Adrenal gland (tissue), 12 donors: ENCODE measurements around the gene OR1C1. TPM values are rescaled to one million over a fixed set of nuclear protein-coding genes. Genes with fewer than 3 reads are reported as not detected.
"Not testable (repeated sequence)": the region's sequence is repeated elsewhere in the genome, so short reads cannot be mapped to it uniquely, and the experiment has no call there.

ENCODE experiments used
- DNase-seq, 7 donors: peaks; one replicate each; pipeline ENCODE4 v3.0.0-alpha.2; 2019 to 2020
- H3K27ac ChIP-seq, 5 donors: fragments of 200-600 bp; sonication (generic) in 4 of 5; 1 replicate in 3 of 5; 2 replicates in 2 of 5; pipeline versions ENCODE4 v1.5.1 to v1.8.0; 2016 to 2020; ENCODE audit warnings: mild to moderate bottlenecking in 1 of 5
- H3K27me3 ChIP-seq: fragments of 200-600 bp; 2 replicates; pipeline ENCODE4 v1.8.0; 2021
- H3K36me3 ChIP-seq, 2 donors: fragments of 200-600 bp; replicated peaks in 1 of 2; 1 replicate in 1 of 2; 2 replicates in 1 of 2; pipeline versions ENCODE4 v1.5.1 to v1.8.0; 2018 to 2022
- H3K4me1 ChIP-seq, 2 donors: fragments of 200-600 bp; replicated peaks in 1 of 2; 1 replicate in 1 of 2; 2 replicates in 1 of 2; pipeline versions ENCODE4 v1.5.1 to v1.8.0; 2018 to 2021
- H3K4me3 ChIP-seq, 4 donors: fragments of 200-600 bp; sonication (generic) in 3 of 4; one replicate each; pipeline ENCODE4 v1.5.1; 2016 to 2018
- H3K9me3 ChIP-seq, 3 donors: fragments of 200-600 bp; sonication (generic) in 1 of 3; replicated peaks in 1 of 3; 1 replicate in 2 of 3; 2 replicates in 1 of 3; pipeline versions ENCODE4 v1.5.1 to v1.8.0; 2016 to 2021
- CTCF ChIP-seq, 6 experiments: fragments of 450-650 bp in 4 of 6; fragments of 200-600 bp in 2 of 6; sonication (generic) in 1 of 6; IDR thresholded peaks; 1 replicate in 5 of 6; 2 replicates in 1 of 6; pipeline versions ENCODE4 v1.5.1 to v1.8.0; 2016 to 2021; ENCODE audit warnings: antibody characterized with exemption in 6 of 6, mild to moderate bottlenecking in 2 of 6, moderate library complexity in 1 of 6
- POLR2A ChIP-seq, 2 donors: fragments of 450-650 bp; IDR thresholded peaks; one replicate each; pipeline ENCODE4 v1.6.1; 2017; ENCODE audit warnings: antibody characterized with exemption in 2 of 2, mild to moderate bottlenecking in 2 of 2, moderate library complexity in 1 of 2
- whole genome bisulfite sequencing, 4 donors: extraction: QIAGEN DNeasy Blood & Tissue Kit in 2 of 4; methylation state at CpG; one replicate each; pipeline versions ENCODE4 v1.1.5 to v1.1.7; 2013 to 2017; 5-methylcytosine and 5-hydroxymethylcytosine counted together
- intact Hi-C, 2 donors: fragments of 100-400 bp; cut with DNase I; formaldehyde crosslinking; loops; one replicate each; pipeline versions ENCODE4 v1.14.1 to v1.15.0; 2022 to 2023
- polyA plus RNA-seq, 3 donors: library from polyadenylated mRNA; stranded (reverse); fragments of 200-250 nt in 2 of 3; fragments of 350-450 nt in 1 of 3; fragmentation: Illumina TruSeq in 1 of 3; extraction: RNeasy Lipid Tissue Mini Kit (QIAGEN cat#74804) in 1 of 3; gene quantifications; one replicate each; pipeline ENCODE4 v1.2.3, GENCODE V29; 2013 to 2014
- total RNA-seq, 9 donors: library from RNA; depleted of rRNA in 4 of 9; stranded (reverse); fragments of >200 nt in 4 of 9; fragments of 120-200 nt in 1 of 9; fragmentation: NEBNext Ultra II Directional in 1 of 9; extraction: Animal tissue kit (Norgen Biotek cat#: 25700) in 1 of 9; gene quantifications; one replicate each; pipeline versions ENCODE4 v1.1.0 to v1.2.4, GENCODE V29; 2013 to 2023
- donor health status: healthy with polysubstance abuse.
- donor health status: Bipolar disorder and iron deficiency.
- donor health status: DM: yes; HTN: yes; CAD: no.
- donor health status: DM: no; HTN: no; CAD: no.
- donor health status: DM: no; HTN: no; CAD: no.
- donor health status: DM: yes; HTN: yes; CAD: no.

Gene OR1C1
- total and polyA plus RNA-seq, 12 donors, result not detected

- intact Hi-C loops, result no loop called here
- no peaks in the 10 kb centered on the region for H3K27me3 ChIP-seq
- WGBS, 4 donors, result 77 to 95% (median 89%) methylated on average over 7 of the region's 7 CpGs
Observed at GRCh38 chr1:247713753-247714152, 46.6 kb downstream of the OR1C1 start.

GRCh38 chr1:247710681-247711080, 49.7 kb downstream of the OR1C1 start:
- intact Hi-C loops, H3K36me3 ChIP-seq, H3K4me1 ChIP-seq, DNase-seq, H3K9me3 ChIP-seq, H3K4me3 ChIP-seq, H3K27ac ChIP-seq, H3K27me3 ChIP-seq: not testable (repeated sequence)
- WGBS, 4 donors, result 82 to 97% (median 87%) methylated on average over 8 of the region's 8 CpGs

More at GRCh38 chr1:247713753-247714152, 46.6 kb downstream of the OR1C1 start:
- Histone ChIP-seq H3K4me3 (no peak overlapping the region), H3K27ac (no peak overlapping the region), H3K9me3 (no peaks in the 10 kb centered on the region), H3K4me1 (no peaks in the 10 kb centered on the region), H3K36me3 (no peaks in the 10 kb centered on the region)
- no peak for DNase-seq
- no peak for TF ChIP-seq POLR2A (IDR thresholded peaks at IDR 0.05)
- TF ChIP-seq CTCF (IDR thresholded peaks at IDR 0.05), result no peak

Other genes with a start within 250 kb of the OR1C1 start
- gene OR2C3, start 224.1 kb downstream of the OR1C1 start, total RNA-seq, result under 1 TPM in 1 of 9 donors, not detected in 8; 0.11 TPM
- under 1 TPM in 1 of 3 donors, not detected in 2; 0.02 TPM for gene OR2C3, start 224.1 kb downstream of the OR1C1 start, polyA plus RNA-seq
- gene GCSAML, start 211.4 kb downstream of the OR1C1 start, total RNA-seq, result under 1 TPM in 2 of 9 donors, not detected in 7; 0.11 to 0.76 TPM
- gene GCSAML, start 211.4 kb downstream of the OR1C1 start, polyA plus RNA-seq, result under 1 TPM in 1 of 3 donors, not detected in 2; 0.03 TPM
- not detected for gene OR2G2, start 172.2 kb downstream of the OR1C1 start, total RNA-seq
- gene OR2G2, start 172.2 kb downstream of the OR1C1 start, polyA plus RNA-seq, result not detected
- not detected for gene OR2G3, start 155.0 kb downstream of the OR1C1 start, total RNA-seq
- gene OR2G3, start 155.0 kb downstream of the OR1C1 start, polyA plus RNA-seq, result not detected
- not detected for gene OR13G1, start 80.8 kb downstream of the OR1C1 start, total RNA-seq
- gene OR13G1, start 80.8 kb downstream of the OR1C1 start, polyA plus RNA-seq, result not detected
- not detected for gene OR6F1, start 43.9 kb downstream of the OR1C1 start, total RNA-seq
- gene OR6F1, start 43.9 kb downstream of the OR1C1 start, polyA plus RNA-seq, result not detected
- gene OR14K1, start 21.9 kb downstream of the OR1C1 start, total RNA-seq, result under 1 TPM in 2 of 9 donors, not detected in 7; 0.11 to 0.94 TPM
- not detected for gene OR14K1, start 21.9 kb downstream of the OR1C1 start, polyA plus RNA-seq
- not detected for gene OR14A2, start 12.4 kb downstream of the OR1C1 start, total RNA-seq
- gene OR14A2, start 12.4 kb downstream of the OR1C1 start, polyA plus RNA-seq, result not detected
- gene OR14A16, start 63.6 kb upstream of the OR1C1 start, total RNA-seq, result not detected
- gene OR14A16, start 63.6 kb upstream of the OR1C1 start, polyA plus RNA-seq, result not detected
- gene OR11L1, start 81.3 kb upstream of the OR1C1 start, total RNA-seq, result not detected
- gene OR11L1, start 81.3 kb upstream of the OR1C1 start, polyA plus RNA-seq, result not detected
- 1 to 10 TPM in 2 of 9 donors, under 1 TPM in 6, not detected in 1; 0.49 to 8.0 (median 0.68) TPM for gene TRIM58, start 96.6 kb upstream of the OR1C1 start, total RNA-seq
- under 1 TPM; 0.08 to 0.40 (median 0.10) TPM for gene TRIM58, start 96.6 kb upstream of the OR1C1 start, polyA plus RNA-seq
- gene OR2W3, start 135.0 kb upstream of the OR1C1 start, total RNA-seq, result 1 to 10 TPM in 2 of 9 donors, under 1 TPM in 1, not detected in 6; 1.00 to 2.5 (median 1.1) TPM
- under 1 TPM in 1 of 3 donors, not detected in 2; 0.20 TPM for gene OR2W3, start 135.0 kb upstream of the OR1C1 start, polyA plus RNA-seq
- not detected for gene OR2T8, start 159.7 kb upstream of the OR1C1 start, total RNA-seq
- not detected for gene OR2T8, start 159.7 kb upstream of the OR1C1 start, polyA plus RNA-seq
- under 1 TPM in 1 of 9 donors, not detected in 8; 0.33 TPM for gene OR2AJ1, start 164.3 kb upstream of the OR1C1 start, total RNA-seq
- not detected for gene OR2AJ1, start 164.3 kb upstream of the OR1C1 start, polyA plus RNA-seq
- under 1 TPM in 1 of 9 donors, not detected in 8; 0.67 TPM for gene OR2L8, start 188.3 kb upstream of the OR1C1 start, total RNA-seq
- gene OR2L8, start 188.3 kb upstream of the OR1C1 start, polyA plus RNA-seq, result not detected
- under 1 TPM in 1 of 9 donors, not detected in 8; 0.39 TPM for gene OR2AK2, start 204.7 kb upstream of the OR1C1 start, total RNA-seq
- gene OR2AK2, start 204.7 kb upstream of the OR1C1 start, polyA plus RNA-seq, result not detected